SU-DHL-6 (cell line): ENCODE data around the gene HUS1.
"Not testable (repeated sequence)": the region's sequence is repeated elsewhere in the genome, so short reads cannot be mapped to it uniquely, and the experiment has no call there.

Source experiments
- H2AFZ ChIP-seq: fragments of 200-600 bp; sonication (generic); 2 replicates; pipeline ENCODE4 v1.6.1; 2014; ENCODE audit warnings: low read depth, mild to moderate bottlenecking, moderate library complexity, mixed read lengths, antibody characterized with exemption, low read length; ENCODE audit not compliant: severe bottlenecking
- H3F3A ChIP-seq: fragments of 200-600 bp; shearing (Covaris generic); 2 replicates; pipeline ENCODE4 v1.6.0; 2016; ENCODE audit warnings: antibody characterized with exemption, mild to moderate bottlenecking; ENCODE audit not compliant: insufficient read depth
- H3K27ac ChIP-seq: fragments of 200-600 bp; sonication (generic); 2 replicates; pipeline ENCODE4 v1.5.1; 2016; ENCODE audit warnings: low read depth, mild to moderate bottlenecking, low read length, moderate library complexity, mixed read lengths
- H3K27me3 ChIP-seq: fragments of 200-600 bp; sonication (generic), shearing (Covaris generic); 2 replicates; pipeline ENCODE4 v1.6.0; 2014; ENCODE audit warnings: mild to moderate bottlenecking, low read length
- H3K36me3 ChIP-seq: fragments of 200-600 bp; sonication (generic); 2 replicates; pipeline ENCODE4 v1.6.1; 2014; ENCODE audit warnings: mild to moderate bottlenecking, low read length, mixed read lengths
- H3K4me2 ChIP-seq: fragments of 300-600, 200-600 bp; shearing (Covaris generic), sonication (generic); 2 replicates; pipeline ENCODE4 v1.6.0; 2014; ENCODE audit warnings: low read length, low read depth, mild to moderate bottlenecking; ENCODE audit not compliant: poor library complexity, severe bottlenecking
- H3K4me3 ChIP-seq: fragments of 200-600 bp; sonication (generic); 2 replicates; pipeline ENCODE4 v1.5.1; 2014; ENCODE audit warnings: antibody characterized with exemption, low read length, mild to moderate bottlenecking, mixed read lengths; ENCODE audit not compliant: insufficient read depth, poor library complexity, severe bottlenecking
- H3K79me2 ChIP-seq: fragments of 200-600 bp; sonication (generic); 2 replicates; pipeline ENCODE4 v1.6.1; 2014; ENCODE audit warnings: mild to moderate bottlenecking, low read length, moderate library complexity; ENCODE audit not compliant: insufficient read depth
- H3K9ac ChIP-seq: fragments of 200-600 bp; sonication (generic); 2 replicates; pipeline ENCODE4 v1.7.0; 2014; ENCODE audit warnings: mild to moderate bottlenecking, low read length
- H3K9me2 ChIP-seq: fragments of 200-600 bp; sonication (generic); replicated peaks from 2 replicates; pipeline ENCODE4 v1.6.1; 2014; ENCODE audit warnings: low read length; ENCODE audit not compliant: insufficient read depth
- H3K9me3 ChIP-seq: fragments of 200-600 bp; sonication (generic); 2 replicates; pipeline ENCODE4 v1.6.1; 2014; ENCODE audit warnings: low read length, mixed read lengths; ENCODE audit not compliant: insufficient read depth
- H4K20me1 ChIP-seq: fragments of 200-600 bp; sonication (generic); 2 replicates; pipeline ENCODE4 v1.6.1; 2014; ENCODE audit warnings: low read depth, mild to moderate bottlenecking, antibody characterized with exemption, low read length, moderate library complexity, mixed read lengths
- EZH2phosphoT487 ChIP-seq: fragments of 200-600 bp; sonication (generic), shearing (Covaris generic); conservative IDR thresholded peaks from 2 replicates; pipeline ENCODE4 v1.6.1; 2018; ENCODE audit warnings: mild to moderate bottlenecking, antibody characterized with exemption, low read length, moderate library complexity, mixed read lengths
- TF ChIP-seq, protein P1 (sequence below): fragments of 200-600 bp; sonication (generic); IDR thresholded peaks from one replicate; pipeline ENCODE4 v1.5.1; 2017; ENCODE audit warnings: antibody characterized with exemption, mild to moderate bottlenecking, low read length, moderate library complexity; ENCODE audit not compliant: insufficient read depth, poor library complexity, severe bottlenecking

The HUS1 gene

DNA sequence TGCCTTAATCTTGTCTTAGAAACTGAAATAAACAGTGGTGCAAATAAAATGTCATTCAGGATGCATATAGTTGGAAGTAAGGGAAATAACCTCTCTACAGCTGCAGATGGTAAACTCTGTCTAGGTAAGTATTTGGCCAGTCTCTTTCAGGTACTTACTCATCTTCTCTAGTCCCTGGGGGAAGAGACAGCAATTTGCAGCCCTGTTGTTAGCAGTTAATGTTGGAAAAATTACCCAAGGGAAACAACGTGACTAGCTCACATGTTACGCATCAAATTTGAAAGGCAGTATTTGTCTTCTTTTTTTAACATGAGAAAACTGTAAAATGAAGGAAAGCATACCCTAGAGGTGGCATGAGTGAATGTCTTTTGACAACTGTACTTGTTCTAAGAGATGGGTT, 3.2 kb upstream of the HUS1 start:
- Histone ChIP-seq H4K20me1 (no peaks in the 10 kb centered on the region), H3K9ac (no peak overlapping the region), H3F3A (peaks cover 23% of the 10 kb centered on the region), H3K79me2 (peaks cover 13% of the 10 kb centered on the region), H2AFZ (no peak overlapping the region), H3K9me2 (no peaks in the 10 kb centered on the region), H3K27me3 (no peaks in the 10 kb centered on the region), H3K4me2 (no peak overlapping the region), H3K4me3 (no peak overlapping the region), H3K36me3 (peaks cover 8% of the 10 kb centered on the region; the same call in 1 of the 2 replicates), H3K27ac (no peak overlapping the region), H3K9me3 (no peaks in the 10 kb centered on the region)
- TF ChIP-seq EZH2phosphoT487 = no peak
- TF ChIP-seq, protein P1, sequence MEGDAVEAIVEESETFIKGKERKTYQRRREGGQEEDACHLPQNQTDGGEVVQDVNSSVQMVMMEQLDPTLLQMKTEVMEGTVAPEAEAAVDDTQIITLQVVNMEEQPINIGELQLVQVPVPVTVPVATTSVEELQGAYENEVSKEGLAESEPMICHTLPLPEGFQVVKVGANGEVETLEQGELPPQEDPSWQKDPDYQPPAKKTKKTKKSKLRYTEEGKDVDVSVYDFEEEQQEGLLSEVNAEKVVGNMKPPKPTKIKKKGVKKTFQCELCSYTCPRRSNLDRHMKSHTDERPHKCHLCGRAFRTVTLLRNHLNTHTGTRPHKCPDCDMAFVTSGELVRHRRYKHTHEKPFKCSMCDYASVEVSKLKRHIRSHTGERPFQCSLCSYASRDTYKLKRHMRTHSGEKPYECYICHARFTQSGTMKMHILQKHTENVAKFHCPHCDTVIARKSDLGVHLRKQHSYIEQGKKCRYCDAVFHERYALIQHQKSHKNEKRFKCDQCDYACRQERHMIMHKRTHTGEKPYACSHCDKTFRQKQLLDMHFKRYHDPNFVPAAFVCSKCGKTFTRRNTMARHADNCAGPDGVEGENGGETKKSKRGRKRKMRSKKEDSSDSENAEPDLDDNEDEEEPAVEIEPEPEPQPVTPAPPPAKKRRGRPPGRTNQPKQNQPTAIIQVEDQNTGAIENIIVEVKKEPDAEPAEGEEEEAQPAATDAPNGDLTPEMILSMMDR = no peak

DNA sequence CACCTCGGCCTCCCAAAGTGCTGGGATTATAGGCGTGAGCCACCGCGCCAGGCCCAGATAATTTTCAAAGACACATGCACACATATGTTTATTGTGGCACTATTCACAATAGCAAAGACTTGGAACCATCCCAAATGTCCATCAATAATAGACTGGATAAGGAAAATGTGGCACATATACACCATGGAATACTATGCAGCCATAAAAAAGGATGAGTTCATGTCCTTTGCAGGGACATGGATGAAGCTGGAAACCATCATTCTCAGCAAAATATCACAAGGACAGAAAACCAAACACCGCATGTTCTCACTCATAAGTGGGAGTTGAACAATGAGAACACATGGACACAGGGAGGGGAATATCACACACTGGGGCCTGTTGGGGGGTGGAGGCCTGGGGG, 1.2 kb upstream of the HUS1 start:
- Histone ChIP-seq H3K79me2 (peaks cover 20% of the 10 kb centered on the region), H3K36me3 (peaks cover 26% of the 10 kb centered on the region), H3F3A (peaks cover 23% of the 10 kb centered on the region)
- H3K9me3 ChIP-seq, H3K4me2 ChIP-seq, H3K27ac ChIP-seq, H2AFZ ChIP-seq, H3K9ac ChIP-seq, H3K4me3 ChIP-seq, H4K20me1 ChIP-seq, H3K9me2 ChIP-seq, H3K27me3 ChIP-seq: not testable (repeated sequence)

DNA sequence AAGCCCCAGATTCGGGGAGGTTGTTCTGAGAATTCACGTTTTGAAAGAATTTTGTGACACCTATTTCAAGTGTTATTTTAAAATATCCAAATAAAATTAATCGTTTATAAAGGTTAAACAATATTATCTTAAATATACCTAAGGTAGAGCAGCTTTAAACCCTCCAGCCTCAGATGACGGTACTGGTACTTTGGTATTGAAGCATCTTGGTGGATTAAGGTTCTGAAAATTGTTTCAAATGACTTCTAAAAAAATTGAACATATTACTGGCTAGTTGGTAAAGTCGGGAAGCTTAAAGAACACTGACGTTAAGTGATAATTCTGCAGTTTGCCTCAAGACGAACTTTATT, 392 bp upstream of the HUS1 start:
- H2AFZ ChIP-seq = peak overlapping the region; percentile 92
- H3K9me3 ChIP-seq = no peaks in the 10 kb centered on the region
- H3K9ac ChIP-seq = peak overlapping the region; percentile 72
- no peaks in the 10 kb centered on the region for H4K20me1 ChIP-seq
- TF ChIP-seq, protein P1 = no peak
- TF ChIP-seq EZH2phosphoT487 = no peak
- H3K4me2 ChIP-seq = peak overlapping the region; percentile 85
- H3K27ac ChIP-seq = peak overlapping the region; percentile 56
- no peaks in the 10 kb centered on the region for H3K27me3 ChIP-seq
- H3K9me2 ChIP-seq = no peaks in the 10 kb centered on the region
- H3K36me3 ChIP-seq = peaks cover 30% of the 10 kb centered on the region
- H3K79me2 ChIP-seq = peaks cover 20% of the 10 kb centered on the region
- H3K4me3 ChIP-seq = peak overlapping the region; percentile 57
- peaks cover 23% of the 10 kb centered on the region for H3F3A ChIP-seq

DNA sequence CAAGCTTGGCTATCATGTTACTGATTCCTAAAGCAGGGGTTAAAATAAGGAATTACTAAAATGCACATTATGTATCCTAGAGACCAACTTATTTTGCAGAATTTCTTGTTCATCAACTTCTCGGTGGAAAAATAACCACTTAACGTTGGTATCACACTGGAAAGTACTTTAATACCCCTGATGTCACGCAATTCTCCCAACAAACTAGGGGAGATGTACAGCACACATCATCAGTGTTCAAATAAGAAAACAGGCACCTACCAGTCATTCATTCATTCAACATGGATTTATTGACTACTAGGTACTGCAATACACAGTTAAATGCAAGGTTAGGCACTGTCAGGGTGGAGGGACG, 648 bp downstream of the HUS1 start:
- no peaks in the 10 kb centered on the region for H3K27me3 ChIP-seq
- H3K9me2 ChIP-seq = no peaks in the 10 kb centered on the region
- no peak overlapping the region for H2AFZ ChIP-seq
- peak overlapping the region; percentile 85 for H3K4me2 ChIP-seq
- H3K27ac ChIP-seq = peak overlapping the region; percentile 90
- peaks cover 40% of the 10 kb centered on the region for H3K36me3 ChIP-seq
- no peaks in the 10 kb centered on the region for H4K20me1 ChIP-seq
- H3K4me3 ChIP-seq = peak overlapping the region; percentile 77
- H3K79me2 ChIP-seq = peaks cover 20% of the 10 kb centered on the region
- TF ChIP-seq EZH2phosphoT487 = no peak
- TF ChIP-seq, protein P1 = no peak
- H3K9ac ChIP-seq = peak overlapping the region; percentile 72
- peaks cover 23% of the 10 kb centered on the region for H3F3A ChIP-seq
- no peaks in the 10 kb centered on the region for H3K9me3 ChIP-seq
